ENCODE measurements around the gene GPC1. TPM values are rescaled to one million over a fixed set of nuclear protein-coding genes. Genes with fewer than 3 reads are reported as not detected.
A peak's percentile ranks its signal among the peaks of the same experiment; 100 is the strongest.

Gene GPC1
- total RNA-seq, 4 donors from 2014 or later, result 112 to 188 (median 180) TPM

DNA sequence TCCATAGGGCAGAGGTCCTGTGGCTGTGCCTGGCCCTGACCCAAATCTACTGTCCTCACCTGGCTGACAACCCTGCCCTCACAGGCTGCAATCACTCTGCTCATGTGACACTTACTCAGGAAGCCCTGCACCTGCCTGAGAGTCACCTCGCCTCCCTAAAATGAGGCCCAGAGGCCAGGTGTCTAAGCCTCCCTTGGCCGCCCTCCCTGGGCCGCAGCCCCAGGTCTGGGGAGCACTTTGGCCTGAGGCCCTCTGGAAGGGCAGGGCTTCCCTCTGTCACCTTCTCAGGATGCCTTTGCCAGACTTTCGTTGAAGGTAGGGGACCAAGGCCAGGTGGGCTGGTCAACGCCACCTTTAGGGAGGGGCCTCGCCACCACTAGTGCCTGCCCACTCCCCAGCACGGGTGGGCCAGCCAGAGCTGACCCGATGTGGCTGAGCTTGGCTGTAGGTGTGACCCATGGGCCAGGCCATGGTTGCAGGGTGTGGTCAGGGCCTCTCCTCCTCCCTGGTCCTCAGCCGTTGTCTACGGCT is 6.1 kb upstream of the GPC1 start:
- H3K9me3 ChIP-seq, result no peaks in the 10 kb centered on the region
- no peak overlapping the region for H3K4me3 ChIP-seq
- DNase-seq (no peak), ATAC-seq (no peak)
- in situ Hi-C loops (cut with MboI; ENCODE audit: low sequenced_read_pairs in 4 of 4), result loop anchor here in 2 of 4 donors (10.0 to 25.0 kb wide), 2 partner anchors 192 to 205 kb away; no protein-coding TSS in a partner anchor
- intact Hi-C loops (cut with DNase I; ENCODE audit: low total_unique reads), result no loop called here
- no peak for TF ChIP-seq POLR2A (IDR thresholded peaks at IDR 0.05)
- TF ChIP-seq, protein P1, sequence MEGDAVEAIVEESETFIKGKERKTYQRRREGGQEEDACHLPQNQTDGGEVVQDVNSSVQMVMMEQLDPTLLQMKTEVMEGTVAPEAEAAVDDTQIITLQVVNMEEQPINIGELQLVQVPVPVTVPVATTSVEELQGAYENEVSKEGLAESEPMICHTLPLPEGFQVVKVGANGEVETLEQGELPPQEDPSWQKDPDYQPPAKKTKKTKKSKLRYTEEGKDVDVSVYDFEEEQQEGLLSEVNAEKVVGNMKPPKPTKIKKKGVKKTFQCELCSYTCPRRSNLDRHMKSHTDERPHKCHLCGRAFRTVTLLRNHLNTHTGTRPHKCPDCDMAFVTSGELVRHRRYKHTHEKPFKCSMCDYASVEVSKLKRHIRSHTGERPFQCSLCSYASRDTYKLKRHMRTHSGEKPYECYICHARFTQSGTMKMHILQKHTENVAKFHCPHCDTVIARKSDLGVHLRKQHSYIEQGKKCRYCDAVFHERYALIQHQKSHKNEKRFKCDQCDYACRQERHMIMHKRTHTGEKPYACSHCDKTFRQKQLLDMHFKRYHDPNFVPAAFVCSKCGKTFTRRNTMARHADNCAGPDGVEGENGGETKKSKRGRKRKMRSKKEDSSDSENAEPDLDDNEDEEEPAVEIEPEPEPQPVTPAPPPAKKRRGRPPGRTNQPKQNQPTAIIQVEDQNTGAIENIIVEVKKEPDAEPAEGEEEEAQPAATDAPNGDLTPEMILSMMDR (IDR thresholded peaks at IDR 0.05 in 4 of 5, conservative IDR thresholded peaks at IDR 0.05 in 1 of 5), result no peak
- H3K36me3 ChIP-seq, result no peaks in the 10 kb centered on the region
- H3K4me1 ChIP-seq, result peaks cover 0 to 2% of the 10 kb centered on the region in 2 donors
- H3K27ac ChIP-seq, result no peak overlapping the region
- no peaks in the 10 kb centered on the region for H3K27me3 ChIP-seq

DNA sequence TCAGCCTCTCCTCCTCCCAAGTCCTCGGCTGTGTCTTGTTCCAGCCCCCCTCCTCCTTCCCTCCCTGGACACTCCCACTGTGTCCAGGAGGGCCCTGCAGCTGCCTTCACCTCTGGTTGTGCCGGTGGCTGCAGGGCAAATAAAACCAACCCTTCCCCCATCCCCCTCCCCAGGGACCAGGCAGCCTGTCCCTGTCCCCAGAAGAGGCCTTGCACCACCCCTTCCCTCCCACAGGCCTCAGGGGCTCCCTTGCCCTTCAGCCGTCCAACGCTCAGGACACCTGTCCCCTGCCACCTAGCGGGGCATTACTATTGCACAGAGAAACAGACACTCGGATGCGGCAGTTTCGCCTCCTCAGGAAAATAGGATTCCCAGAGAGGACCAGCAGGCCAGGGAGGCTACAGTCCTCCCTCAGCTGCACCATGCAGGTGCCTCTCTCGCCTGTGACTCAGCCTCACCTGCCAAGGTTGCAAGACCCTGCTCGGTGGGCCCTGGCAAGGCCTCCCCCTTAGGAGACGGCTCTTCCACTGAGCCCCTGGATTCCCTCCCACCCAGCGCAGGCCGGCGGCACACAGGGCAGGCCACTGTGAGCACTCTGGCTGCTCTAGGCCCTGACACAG is 5.5 kb upstream of the GPC1 start:
- in situ Hi-C loops (cut with MboI; ENCODE audit: low sequenced_read_pairs in 4 of 4), result loop anchor here in 2 of 4 donors (10.0 to 25.0 kb wide), 2 partner anchors 193 to 205 kb away; no protein-coding TSS in a partner anchor
- no peaks in the 10 kb centered on the region for H3K9me3 ChIP-seq
- no peaks in the 10 kb centered on the region for H3K27me3 ChIP-seq
- H3K4me1 ChIP-seq, result peaks cover 4 to 6% of the 10 kb centered on the region in 2 donors
- ATAC-seq, result no peak
- H3K36me3 ChIP-seq, result no peaks in the 10 kb centered on the region
- no peak overlapping the region for H3K27ac ChIP-seq
- peak in 1 of 2 donors; percentile 4 for DNase-seq
- no peak overlapping the region for H3K4me3 ChIP-seq
- intact Hi-C loops (cut with DNase I; ENCODE audit: low total_unique reads), result loop anchor here (10.0 kb wide), 1 partner anchor 295 kb away; the partner anchor contains the start of gene COPS9
- no peak for TF ChIP-seq POLR2A (IDR thresholded peaks at IDR 0.05)
- TF ChIP-seq, protein P1 (IDR thresholded peaks at IDR 0.05 in 4 of 5, conservative IDR thresholded peaks at IDR 0.05 in 1 of 5), result no peak

DNA sequence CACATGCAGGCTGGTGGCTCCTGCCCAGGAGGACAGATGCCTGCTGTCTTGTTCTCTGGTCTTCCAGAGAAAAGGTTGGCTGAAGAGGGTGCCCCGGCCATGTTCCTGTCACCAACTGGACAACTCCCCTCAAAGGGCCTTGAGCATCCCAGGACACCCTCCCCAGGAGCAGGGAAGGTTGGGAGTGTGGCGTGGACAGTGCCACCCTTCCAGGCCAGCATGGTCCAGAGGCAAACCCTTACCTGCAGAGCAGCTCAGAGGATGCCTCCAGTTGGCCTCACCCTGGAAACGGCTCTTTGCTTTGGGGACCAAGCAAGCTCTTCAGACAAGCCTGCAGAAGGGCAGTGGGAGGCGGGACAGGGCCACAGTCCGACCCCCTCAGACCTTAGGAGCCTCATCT is 4.9 kb upstream of the GPC1 start:
- Histone ChIP-seq H3K36me3 (no peaks in the 10 kb centered on the region), H3K4me1 (peaks cover 4 to 6% of the 10 kb centered on the region in 2 donors), H3K27ac (no peak overlapping the region), H3K9me3 (no peaks in the 10 kb centered on the region), H3K4me3 (no peak overlapping the region), H3K27me3 (no peaks in the 10 kb centered on the region)
- in situ Hi-C loops (cut with MboI; ENCODE audit: low sequenced_read_pairs in 4 of 4) (loop anchor here in 1 of 4 donors (25.0 kb wide), 1 partner anchor 193 kb away; no protein-coding TSS in a partner anchor), intact Hi-C loops (cut with DNase I; ENCODE audit: low total_unique reads) (loop anchor here (10.0 kb wide), 1 partner anchor 296 kb away; the partner anchor contains the start of gene COPS9)
- peak in 1 of 2 donors; percentile 7 for DNase-seq
- no peak for ATAC-seq
- TF ChIP-seq, protein P1 (IDR thresholded peaks at IDR 0.05 in 4 of 5, conservative IDR thresholded peaks at IDR 0.05 in 1 of 5), result no peak
- TF ChIP-seq POLR2A (IDR thresholded peaks at IDR 0.05), result no peak

DNA sequence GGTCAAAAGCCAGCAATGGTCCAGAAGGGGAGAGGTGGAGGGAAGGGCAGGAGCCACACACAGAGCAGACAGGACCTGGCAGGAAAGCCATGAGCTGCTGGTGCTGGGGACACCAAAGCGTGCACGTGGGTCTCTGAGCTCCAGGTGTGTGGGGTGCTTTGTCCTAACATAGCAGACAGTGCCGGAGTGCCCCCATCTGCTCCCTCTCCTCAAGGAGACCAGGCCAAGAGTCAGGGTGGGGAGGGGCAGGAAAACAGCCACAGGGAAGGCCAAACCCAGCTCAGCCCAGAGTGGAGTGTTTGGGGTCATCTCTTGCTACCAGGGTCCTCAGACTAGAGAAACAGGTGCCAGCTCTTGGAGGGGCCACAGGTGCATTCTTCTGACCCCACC is 4.2 kb upstream of the GPC1 start:
- DNase-seq (peak in 1 of 2 donors; percentile 6), ATAC-seq (no peak)
- TF ChIP-seq, protein P1 (IDR thresholded peaks at IDR 0.05 in 4 of 5, conservative IDR thresholded peaks at IDR 0.05 in 1 of 5), result no peak
- no peak for TF ChIP-seq POLR2A (IDR thresholded peaks at IDR 0.05)
- H3K27me3 ChIP-seq, result no peaks in the 10 kb centered on the region
- intact Hi-C loops (cut with DNase I; ENCODE audit: low total_unique reads), result loop anchor here (10.0 kb wide), 1 partner anchor 296 kb away; the partner anchor contains the start of gene COPS9
- H3K27ac ChIP-seq, result no peak overlapping the region
- H3K9me3 ChIP-seq, result no peaks in the 10 kb centered on the region
- in situ Hi-C loops (cut with MboI; ENCODE audit: low sequenced_read_pairs in 4 of 4), result loop anchor here in 1 of 4 donors (25.0 kb wide), 1 partner anchor 194 kb away; no protein-coding TSS in a partner anchor
- no peaks in the 10 kb centered on the region for H3K36me3 ChIP-seq
- H3K4me1 ChIP-seq, result peaks cover 4 to 6% of the 10 kb centered on the region in 2 donors
- no peak overlapping the region for H3K4me3 ChIP-seq
